ENCODE results near the gene PRR22.
"Not testable (repeated sequence)": the region's sequence is repeated elsewhere in the genome, so short reads cannot be mapped to it uniquely, and the experiment has no call there.

Gene PRR22

DNA sequence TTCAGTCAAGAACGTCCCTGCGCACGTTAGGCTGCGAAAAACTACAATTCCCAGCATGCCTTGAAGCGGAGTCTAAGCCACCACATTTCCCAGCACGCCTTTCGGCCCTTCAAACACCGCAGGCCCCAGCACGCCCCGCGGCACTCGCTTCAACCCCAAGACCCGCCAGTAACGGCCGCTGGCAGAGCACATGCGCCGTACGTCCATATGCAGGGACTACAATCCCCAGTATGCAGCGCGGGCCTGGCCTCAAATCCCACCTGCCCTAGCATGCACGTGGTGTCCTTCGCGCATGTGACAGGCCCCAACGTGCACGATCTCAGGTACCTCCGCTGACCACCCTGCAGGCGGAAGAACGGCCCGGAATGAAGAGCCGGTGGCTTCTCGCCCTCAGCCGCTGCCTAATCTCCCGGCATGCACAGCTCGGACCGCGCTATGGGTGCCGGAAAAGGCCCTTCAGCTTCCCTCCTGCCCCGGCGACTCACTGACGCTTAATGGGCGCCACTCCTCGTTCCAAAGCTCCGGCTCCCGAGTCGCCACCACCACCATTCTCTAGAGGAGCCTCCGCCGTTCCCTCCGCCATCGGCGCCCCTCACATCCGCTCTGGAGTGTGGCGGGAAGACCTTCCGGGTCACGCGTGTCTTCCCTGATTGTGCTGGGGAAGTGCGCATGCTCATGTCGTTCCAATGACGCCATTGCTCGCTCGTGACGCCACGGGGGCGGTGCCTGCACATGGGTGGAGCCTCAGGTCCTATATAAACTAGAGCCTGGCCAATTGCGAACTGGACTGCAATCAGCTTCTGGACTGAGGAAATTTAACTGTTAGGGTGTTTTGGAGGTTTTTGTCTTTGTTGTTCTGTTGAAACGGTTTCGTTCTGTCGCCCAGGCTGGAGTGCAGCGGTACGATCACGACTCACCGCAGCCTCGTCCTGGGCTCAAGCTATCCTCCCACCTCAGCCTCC, 6.3 kb upstream of the PRR22 start, which contains the start of gene DUS3L:
Gene DUS3L, minus strand, starts transcription at position 605 of the 962 bp plus-strand sequence. Its CDS starts 22 bp downstream, at position 583.
- peak; percentile 97 for DNase-seq

DNA sequence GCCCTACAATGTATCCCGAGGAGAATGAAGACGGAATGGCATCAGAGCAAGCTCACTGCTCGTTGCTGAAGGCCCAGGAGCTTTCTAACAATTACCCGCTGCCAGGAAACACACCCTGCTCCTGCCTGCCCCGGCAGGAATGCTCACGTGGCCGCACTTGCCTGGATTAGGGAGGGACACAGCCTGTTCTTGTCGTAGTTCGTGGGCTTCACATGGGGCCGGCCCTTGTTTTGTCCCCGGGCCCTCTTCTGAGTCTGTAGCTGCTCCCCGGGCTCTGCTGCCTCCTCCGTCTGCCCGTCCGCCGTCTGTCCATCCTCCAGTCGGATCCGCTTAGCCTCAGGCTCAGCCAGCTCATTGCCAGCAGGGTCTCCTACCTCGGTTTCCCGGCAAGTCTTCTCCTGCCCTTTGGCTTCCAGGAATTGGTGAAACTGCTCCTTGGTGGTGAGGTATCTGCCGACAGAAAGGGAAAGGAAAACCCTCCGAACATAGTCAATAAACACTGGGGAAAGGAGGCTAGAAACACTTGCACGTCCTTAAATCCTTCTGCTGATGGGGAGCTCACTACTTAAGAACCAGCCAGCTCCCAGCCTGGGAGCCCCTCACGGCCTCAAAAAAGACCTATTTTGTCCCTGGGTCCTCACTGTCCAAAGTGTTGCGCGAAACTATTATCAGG, 5.5 kb upstream of the PRR22 start:
- no peak for DNase-seq

DNA sequence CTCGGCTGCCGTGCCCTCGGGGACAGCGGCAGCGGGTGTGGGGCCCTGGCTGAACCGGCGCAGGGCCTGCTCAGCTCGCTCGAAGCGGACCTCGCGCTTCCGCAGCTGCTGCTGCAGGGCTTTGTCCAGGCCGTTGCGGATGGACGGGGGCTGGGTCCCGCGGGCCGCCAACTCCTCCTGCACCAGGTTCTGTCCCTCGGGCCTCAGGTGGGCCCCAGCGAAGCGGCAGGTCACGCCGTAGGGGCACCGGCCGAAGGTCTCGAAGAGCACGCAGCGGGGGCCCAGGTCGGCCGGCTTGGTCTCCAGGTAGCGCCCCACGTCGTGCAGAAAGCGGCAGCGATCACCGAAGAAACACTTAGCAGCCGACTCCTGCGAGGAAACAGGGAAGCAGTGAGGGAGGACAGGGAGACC, 4.8 kb upstream of the PRR22 start:
- DNase-seq = no peak

DNA sequence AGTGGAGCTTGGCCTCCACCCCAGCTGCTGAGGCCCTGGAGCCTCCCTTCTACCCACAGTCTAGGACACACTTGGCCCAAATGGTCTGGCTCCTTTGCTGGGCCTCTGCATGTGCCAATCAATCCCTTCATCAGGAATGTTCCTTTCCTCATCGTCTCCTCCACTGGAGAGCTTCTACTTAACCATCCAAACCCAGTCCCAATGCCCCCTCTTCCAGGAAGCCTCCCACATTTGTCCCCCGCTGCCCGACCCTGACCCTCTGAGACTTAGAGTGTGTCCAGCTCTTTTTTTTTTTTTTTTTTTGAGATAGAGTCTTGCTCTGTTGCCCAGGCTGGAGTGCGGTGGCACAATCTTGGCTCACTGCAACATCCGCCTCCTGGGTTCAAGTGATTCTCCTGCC, 3.9 kb upstream of the PRR22 start:
- DNase-seq = no peak

DNA sequence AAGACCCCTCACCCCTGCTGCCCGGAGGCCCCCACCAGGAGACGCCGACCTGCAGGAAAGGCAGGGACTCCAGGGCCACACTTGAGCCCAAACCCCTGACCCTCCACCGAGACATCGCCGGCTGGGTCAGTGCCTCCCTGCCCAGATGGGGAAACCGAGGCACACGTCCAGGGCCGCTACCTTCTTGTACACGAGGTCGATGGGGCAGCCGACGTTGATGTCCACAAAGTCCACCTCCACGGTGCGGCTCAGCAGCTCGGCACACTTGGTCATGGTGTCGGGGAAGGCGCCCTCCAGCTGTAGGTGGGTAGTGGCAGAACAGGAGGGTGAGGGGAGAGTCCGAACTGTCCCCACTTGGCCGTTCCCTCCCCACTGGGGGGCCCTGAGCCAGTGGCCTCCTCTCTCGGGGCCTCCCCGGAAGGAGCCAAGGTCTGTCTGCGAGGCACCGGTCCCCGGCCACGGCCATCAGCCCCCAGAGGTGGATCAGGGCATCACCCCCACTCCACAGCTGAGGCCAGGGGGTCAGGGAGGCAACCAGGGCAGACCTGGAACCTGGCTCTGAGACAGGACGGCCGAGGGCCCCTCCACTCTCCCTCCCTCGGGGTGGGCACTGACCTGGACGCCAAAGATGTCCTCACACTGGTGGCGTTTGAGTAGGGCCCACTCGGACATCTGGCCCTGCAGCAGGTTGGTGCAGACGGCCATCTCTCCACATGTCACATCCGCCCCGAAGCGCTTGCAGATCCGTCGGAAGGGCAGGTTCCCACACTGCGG, 3.0 kb upstream of the PRR22 start:
- DNase-seq = no peak

DNA sequence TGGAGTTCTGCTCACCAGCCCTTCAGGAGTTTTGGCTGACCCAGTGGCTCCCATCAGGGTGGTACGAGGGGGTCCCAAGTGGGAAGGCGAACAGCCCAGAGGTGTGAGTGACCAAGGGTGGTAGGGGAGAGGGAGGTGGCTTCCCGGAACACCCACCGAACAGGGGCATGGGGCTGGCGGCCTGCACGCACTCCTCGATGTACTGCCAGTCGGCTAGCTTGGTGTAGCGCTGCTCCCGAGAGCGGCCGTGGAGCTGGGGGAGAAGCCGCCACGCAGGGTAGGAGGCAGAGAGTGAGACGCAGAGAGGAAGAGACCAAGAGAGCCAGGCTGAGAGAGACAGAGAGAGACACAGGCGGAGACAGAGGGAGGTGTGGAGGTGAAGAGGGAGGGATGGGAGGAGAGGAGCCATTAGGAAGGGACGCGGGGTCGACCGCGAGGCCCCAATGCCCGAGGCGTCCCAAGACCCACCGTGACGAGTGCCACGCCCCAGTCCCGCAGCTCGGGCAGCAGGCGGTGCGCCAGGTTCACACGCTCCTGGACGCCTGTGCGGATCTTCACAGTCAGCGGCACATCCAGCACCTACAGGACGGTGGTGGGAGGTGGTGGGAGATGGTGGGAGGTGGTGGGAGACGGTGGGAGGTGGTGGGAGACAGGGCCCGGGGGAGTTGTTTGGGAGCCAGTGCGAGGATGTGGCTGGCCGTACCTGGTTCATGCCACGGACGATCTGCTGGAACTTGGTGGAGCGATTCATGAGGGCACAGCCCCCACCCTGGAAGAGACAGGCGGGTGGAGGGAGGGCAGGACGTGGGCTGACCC, 2.3 kb upstream of the PRR22 start:
- DNase-seq = no peak

DNA sequence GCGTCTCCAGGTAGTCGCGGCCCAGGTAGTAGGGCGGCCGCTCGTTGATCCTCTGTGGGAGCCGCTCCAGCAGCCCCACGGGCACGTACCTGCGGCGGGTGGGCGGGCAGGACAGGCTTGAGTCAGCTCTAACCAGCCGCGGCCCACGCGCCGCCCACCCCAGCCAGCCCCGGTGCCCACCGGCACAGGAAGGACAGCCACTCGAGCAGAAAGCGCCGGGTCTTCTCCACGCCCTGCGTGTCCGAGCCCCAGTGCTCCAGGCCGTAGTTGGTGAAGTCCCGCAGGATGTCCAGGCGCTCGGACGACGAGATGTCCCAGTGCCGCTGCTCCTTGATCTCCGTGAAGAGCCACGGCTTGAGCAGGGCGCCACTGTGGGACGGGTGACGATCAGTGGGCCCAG, 877 bp upstream of the PRR22 start:
- DNase-seq = no peak

DNA sequence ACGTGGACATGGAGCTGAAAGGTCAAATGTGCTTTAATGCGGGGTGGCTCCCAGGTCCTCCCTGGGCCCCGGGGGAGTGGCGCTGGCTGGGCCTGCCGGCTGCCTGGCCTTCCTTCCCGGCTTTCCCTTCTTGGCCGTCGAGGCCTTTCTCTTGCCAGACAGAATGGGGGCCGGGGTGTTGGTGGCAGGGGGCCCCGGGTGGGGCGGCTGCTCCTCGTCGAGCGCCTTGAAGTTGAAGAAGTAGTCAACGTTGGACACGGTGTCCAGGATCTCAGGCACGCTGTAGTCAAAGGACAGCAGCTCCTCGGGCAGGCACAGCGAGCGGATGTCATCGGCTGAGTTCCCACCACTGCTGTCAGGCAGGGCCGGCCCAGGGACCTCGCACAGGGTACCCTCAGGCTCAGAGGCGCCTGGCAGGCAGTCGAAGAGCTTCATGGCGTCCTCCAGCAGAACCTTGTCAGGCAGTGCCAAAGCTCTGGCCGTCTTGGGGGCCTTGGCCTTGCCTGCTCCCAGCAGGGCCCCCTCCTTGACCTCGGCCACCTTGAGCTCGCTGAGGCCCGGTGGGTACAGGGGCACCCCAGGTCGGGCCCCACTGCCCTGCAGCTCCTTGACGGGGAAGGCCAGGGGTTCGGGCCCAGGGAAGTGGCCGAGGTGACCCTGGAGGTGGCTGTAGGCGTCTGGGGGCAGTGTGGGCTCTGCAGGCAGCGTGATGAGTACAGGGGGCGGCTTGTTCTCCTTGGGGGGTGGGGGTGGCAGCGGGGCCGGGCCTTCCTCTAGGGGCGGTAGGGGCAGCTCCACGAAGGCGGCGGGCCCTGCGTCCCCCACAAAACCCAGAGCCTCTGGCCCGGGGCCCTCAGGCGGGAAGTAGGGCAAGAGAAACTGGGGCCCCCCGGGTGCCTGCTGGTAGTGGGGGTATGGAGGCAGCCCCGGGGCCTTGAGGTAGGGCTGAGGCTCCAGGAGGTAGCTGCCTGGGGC, 1.3 kb downstream of the PRR22 start:
- DNase-seq = no peak

DNA sequence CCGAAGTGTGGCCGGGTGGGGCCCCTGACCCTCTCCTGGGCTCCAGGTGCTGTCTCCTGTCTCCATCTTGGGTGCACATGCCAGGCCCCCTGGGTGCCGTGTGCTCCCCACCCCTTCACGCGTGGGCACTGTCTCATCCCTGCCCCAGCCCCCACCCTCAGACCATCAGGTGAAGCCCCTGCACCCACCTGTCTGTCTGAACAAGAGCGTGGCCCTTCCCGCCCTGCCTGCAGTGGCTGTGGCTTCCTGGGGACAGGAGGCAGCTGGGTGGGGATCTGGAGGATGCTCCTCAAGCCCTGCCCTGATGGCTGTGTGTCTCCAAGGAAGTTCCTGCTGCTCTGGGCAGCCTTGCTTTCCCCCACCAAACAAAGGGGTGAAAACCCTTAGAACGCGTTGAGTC, 2.2 kb downstream of the PRR22 start:
- no peak for DNase-seq

DNA sequence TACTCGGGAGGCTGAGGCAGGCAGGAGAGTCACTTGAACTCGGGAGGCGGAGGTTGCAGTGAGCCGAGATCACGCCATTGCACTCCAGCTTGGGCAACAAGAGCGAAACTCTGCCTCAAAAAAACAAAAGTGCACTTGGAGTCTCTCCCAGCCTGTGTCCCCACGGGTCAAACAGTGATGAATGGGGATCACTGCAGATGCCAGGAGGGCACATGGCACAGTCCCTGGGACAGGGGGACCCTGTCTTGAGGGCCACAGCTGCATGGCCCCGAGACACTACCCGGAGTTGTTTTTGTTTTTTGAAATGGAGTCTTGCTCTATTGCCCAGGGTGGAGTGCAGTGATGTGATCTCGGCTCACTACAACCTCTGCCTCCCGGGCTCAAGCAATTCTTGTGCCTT, 3.6 kb downstream of the PRR22 start:
- not testable (repeated sequence) for DNase-seq

DNA sequence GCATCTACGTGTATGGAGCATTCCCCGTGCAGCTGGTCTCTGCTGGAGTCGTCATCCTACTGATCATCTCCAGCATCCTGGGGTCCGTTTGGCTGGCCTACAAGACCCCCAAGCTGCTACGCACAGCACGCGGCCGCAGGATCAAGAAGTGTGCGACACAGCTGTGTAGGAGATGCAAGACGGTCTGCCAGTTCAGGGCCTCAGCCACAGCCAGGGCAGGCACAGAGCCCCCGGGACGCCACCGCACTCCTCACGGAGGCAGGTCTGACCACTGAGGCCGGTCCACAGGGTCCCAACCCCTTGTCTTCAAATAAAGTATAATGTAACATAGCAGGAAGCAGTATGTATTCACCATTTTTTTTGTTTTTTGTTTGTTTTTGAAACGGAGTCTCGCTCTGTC, 6.1 kb downstream of the PRR22 start:
- DNase-seq = no peak

DNA sequence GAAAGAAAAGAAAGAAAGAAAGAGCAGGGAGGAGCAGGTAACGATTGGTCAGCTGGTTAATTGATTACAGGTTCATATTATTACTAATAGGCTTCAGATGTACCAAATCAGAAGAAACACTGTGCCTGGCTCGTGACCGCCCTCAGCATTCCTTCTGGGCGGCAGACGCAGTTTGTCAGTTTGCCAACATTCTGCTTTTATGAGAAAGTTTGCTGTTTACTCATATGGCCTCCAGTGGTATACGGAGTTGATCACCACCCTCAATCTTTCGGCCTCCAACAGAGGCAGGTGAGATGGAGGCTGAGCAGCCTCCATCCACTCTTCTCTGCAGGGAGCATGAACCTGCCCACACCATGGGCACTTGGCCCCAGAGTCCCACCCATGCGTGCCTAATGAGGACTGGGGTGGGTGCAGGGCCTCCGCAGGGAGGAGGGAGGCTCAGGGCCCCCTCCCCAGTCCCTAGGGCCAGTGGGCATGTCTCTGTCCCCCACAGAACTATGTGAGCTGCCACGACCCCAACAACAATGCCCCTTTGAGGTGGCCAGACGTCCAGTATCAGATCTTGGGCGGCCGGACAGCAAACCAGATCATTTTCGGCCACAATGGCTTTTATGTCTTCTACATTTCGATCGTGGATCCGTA, 8.8 kb downstream of the PRR22 start:
- DNase-seq = no peak

DNA sequence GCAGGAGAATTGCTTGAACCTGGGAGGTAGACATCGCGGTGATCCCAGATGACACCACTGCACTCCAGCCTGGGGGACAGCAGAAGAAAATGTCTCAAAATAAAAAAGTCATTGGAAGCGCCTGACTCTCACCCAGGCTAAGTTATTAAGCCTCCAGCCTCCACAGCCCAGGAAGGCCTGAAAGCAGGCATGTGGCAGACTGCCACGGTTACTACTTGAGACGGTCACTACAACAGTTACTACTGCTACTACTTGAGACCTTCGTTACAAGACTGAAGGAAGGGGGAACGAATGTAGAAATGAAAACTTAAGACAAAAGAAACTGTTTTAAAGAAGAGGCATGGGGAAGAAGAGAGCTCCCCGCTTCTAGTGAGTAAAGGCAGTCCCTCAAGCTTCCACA, 9.6 kb downstream of the PRR22 start:
- no peak for DNase-seq

DNA sequence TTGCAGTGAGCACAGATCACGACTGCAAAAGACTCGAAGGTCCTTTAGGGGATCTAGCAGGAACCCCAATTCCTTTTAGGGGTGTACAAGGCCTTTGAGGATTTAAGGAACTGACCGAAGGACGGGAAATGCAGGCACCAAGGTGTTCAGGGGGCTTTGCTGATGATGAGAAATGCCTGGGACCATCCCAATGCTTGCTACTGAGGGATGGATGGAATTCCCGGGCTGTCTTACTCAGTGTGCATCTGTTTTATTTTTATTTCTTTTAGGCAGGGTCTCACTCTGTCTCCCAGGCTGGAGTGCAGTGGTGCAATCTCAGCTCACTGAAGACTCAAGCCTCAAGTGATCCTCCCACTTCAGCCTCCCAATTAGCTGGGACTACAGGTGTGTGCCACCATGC, 11.3 kb downstream of the PRR22 start:
- DNase-seq = no peak

DNA sequence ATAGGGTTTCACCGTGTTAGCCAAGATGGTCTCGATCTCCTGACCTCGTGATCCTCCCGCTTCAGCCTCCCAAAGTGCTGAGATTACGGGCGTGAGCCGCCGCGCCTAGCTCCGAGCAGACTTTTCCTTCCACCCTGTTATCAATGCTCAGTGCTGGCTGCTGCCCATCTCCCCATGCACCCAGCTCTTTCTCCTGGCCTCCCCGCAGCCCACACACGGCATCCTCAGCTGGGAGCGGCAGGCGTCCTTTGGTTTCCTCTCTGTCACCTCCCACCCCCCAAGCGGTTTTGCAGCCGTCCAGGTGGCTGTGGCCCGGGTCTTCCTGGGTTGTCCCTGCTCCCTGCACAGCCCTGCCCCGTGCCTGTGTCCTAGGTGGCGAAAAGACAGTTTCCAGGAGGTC, 12.1 kb downstream of the PRR22 start:
- no peak for DNase-seq

DNA sequence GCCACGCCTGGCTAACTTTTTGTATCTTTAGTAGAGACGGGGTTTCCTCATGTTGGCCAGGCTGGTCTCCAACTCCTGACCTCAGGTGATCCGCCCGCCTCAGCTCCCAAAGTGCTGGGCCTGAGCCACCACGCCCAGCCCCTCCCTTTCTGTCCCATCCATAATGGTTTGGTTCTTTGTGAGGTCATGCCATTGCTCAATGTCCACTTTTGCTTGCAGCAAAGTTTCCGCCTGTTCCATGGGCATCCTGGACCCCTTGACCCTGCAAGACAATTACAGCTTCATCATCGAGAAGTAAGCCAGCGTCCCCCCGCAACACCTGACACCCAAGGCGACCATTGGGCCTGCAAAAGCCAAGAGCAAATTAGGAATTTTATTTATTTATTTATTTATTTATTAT, 16.6 kb downstream of the PRR22 start:
- no peak for DNase-seq

DNA sequence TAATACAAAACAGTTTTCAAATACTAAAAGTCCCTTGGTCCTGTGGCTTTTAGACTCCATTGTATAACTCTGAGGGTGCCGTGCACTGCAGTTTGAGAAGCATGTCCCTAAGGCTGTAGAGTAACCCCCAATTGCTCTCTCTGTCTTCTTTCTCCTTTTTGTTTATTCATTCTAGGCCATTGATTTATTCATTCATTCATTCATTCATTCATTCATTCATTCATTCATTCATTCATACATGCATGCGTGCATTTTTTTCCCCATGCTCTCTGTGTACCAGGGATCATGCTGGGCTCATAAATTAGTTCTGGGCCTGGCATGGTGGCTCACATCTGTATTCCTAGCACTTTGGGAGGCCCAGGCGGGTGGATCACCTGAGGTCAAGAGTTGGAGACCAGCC, 19.3 kb downstream of the PRR22 start:
- DNase-seq = no peak

DNA sequence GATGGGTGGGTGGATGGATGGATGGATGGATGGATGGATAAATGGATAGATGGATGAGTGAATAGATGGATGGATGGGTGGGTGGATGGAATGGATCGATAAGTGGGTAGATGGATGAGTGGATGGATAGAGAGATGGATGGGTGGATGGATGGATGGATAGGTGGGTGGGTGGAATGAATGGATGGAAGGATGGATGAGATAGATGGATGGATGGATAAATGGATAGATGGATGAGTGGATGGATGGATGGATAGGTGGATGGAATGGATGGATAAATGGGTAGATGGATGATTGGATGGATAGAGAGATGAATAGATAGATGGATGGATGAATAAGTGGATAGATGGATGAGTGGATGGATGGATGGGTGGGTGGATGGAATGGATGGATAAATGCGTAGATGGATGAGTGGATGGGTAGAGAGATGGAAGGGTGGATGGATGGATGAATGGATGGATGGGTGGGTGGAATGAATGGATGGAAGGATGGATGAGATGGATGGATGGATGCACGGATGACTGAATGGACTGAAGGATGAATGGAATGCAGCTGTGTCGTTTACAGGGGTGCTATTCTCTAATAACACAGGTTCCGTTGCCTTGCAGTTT, 21.8 kb downstream of the PRR22 start:
- DNase-seq = no peak

DNA sequence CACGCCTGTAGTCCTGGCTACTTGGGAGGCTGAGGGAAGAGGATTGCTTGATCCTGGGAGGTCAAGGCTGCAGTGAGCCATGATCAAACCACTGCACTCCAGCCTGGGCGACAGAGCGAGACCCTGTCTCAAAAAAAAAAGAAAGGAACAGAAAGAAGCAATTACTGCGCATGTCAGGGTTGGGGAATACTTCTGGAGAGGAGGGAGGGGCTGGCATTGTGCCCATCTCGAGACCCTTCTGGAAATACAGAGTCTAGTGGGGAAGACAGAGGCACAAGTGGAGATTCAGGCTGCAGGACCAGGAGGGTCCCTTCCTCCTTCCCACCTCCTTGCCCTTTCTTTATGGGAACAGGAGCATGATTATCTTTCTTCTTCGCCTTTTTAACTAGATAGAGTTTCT, 30.8 kb downstream of the PRR22 start:
- no peak for DNase-seq

DNA sequence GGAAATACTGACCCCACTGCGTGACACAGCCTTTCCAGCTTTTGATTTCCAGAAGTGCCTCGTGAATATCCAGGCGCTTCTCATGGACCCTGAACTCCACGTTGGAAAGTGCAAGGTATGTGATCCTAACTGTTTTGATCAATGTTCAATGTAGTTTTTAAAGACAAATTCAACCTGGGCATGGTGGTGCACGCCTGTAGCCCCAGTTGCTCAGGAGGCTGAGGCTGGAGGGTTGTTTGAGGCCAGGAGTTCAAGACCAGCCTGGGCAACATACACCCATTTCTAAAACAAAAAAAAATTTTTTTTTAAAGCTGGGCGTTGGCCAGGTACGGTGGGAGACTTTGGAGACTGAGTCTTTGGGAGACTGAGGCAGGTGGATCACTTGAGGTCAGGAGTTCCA, 32.8 kb downstream of the PRR22 start:
- DNase-seq = no peak
